H1 (cell line): ENCODE data around the gene TMEM161A. TPM values are rescaled to one million over a fixed set of nuclear protein-coding genes. Genes with fewer than 3 reads are reported as not detected.

Experiments
- CTCF ChIA-PET: fragments of 300-600 bp; sonication (Branson Sonifier 250); formaldehyde crosslinking; loops from one replicate; lab custom pipeline; 2021; ENCODE audit not compliant: partially characterized antibody; lab: Charles Lee
- POLR2A ChIA-PET: fragments of 300-600 bp; sonication (Branson Sonifier 250); formaldehyde crosslinking; loops from one replicate; lab custom pipeline; 2021; ENCODE audit warnings: inconsistent platforms; ENCODE audit not compliant: partially characterized antibody; lab: Charles Lee
- DNase-seq, 2 experiments: peaks; one replicate each; pipeline versions ENCODE4 v3.0.0 to v3.0.0-alpha.2; 2010 to 2022; ENCODE audit warnings: low spot score in 2 of 2, low read depth in 1 of 2, mixed read lengths in 1 of 2
- FAIRE-seq: peaks from 2 replicates; lab custom pipeline; 2011; peaks lifted over from hg19 to GRCh38; lab: Jason Lieb, UNC
- H2AFZ ChIP-seq: 2 replicates; pipeline ENCODE4 v1.8.1; 2012; ENCODE audit warnings: low read length, inconsistent platforms
- H2AK5ac ChIP-seq: 2 replicates; pipeline ENCODE4 v1.6.1; 2013; ENCODE audit warnings: low read depth, low read length
- H2BK120ac ChIP-seq: replicated peaks from 2 replicates; pipeline ENCODE3; 2013; ENCODE audit warnings: low read depth, low read length, inconsistent platforms
- H2BK12ac ChIP-seq: 2 replicates; pipeline ENCODE4 v1.6.1; 2013; ENCODE audit warnings: low read depth, low read length
- H2BK15ac ChIP-seq: 2 replicates; pipeline ENCODE4 v1.6.1; 2013; ENCODE audit warnings: low read length
- H2BK20ac ChIP-seq: 2 replicates; pipeline ENCODE4 v1.6.1; 2013; ENCODE audit warnings: low read length
- H2BK5ac ChIP-seq: 2 replicates; pipeline ENCODE4 v1.6.1; 2013; ENCODE audit warnings: low read depth, low read length
- H3K14ac ChIP-seq: 2 replicates; pipeline ENCODE4 v1.6.1; 2013; ENCODE audit warnings: inconsistent platforms; ENCODE audit not compliant: insufficient read length
- H3K18ac ChIP-seq: 2 replicates; pipeline ENCODE4 v1.6.1; 2013; ENCODE audit warnings: low read length; ENCODE audit errors: extremely low read depth
- H3K23ac ChIP-seq: 2 replicates; pipeline ENCODE4 v1.6.1; 2013; ENCODE audit warnings: inconsistent platforms; ENCODE audit not compliant: insufficient read length
- H3K23me2 ChIP-seq: 2 replicates; pipeline ENCODE4 v1.6.1; 2013; ENCODE audit warnings: low read depth, low read length
- H3K27ac ChIP-seq: 2 replicates; pipeline ENCODE4 v1.6.1; 2011; ENCODE audit warnings: low read depth, low read length, inconsistent platforms
- H3K27me3 ChIP-seq, 4 experiments: replicated peaks in 1 of 4; 1 replicate in 1 of 4; 2 replicates in 3 of 4; pipeline versions ENCODE4 v1.6.1 to v1.8.1; 2011 to 2013; ENCODE audit warnings: low read length in 3 of 4, mild to moderate bottlenecking in 3 of 4, inconsistent platforms in 2 of 4, mixed read lengths in 2 of 4, moderate library complexity in 1 of 4; ENCODE audit not compliant: control insufficient read depth in 3 of 4, insufficient read depth in 3 of 4; ENCODE audit errors: extremely low read depth in 1 of 4
- H3K36me3 ChIP-seq, 4 experiments: 2 replicates each; pipeline versions ENCODE4 v1.6.1 to v1.8.1; 2011 to 2013; ENCODE audit warnings: mild to moderate bottlenecking in 4 of 4, low read length in 3 of 4, moderate library complexity in 2 of 4, control low read depth in 1 of 4, inconsistent platforms in 1 of 4; ENCODE audit not compliant: insufficient read depth in 4 of 4, control insufficient read depth in 2 of 4
- H3K4ac ChIP-seq: replicated peaks from 2 replicates; pipeline ENCODE3; 2013; ENCODE audit warnings: low read length, low read depth, mixed read lengths, inconsistent platforms; ENCODE audit not compliant: insufficient read length
- H3K4me1 ChIP-seq, 4 experiments: replicated peaks in 1 of 4; 1 replicate in 1 of 4; 2 replicates in 3 of 4; pipeline versions ENCODE4 v1.6.1 to v1.8.1; 2011 to 2013; ENCODE audit warnings: low read length in 3 of 4, inconsistent platforms in 2 of 4, mixed read lengths in 1 of 4; ENCODE audit not compliant: insufficient read depth in 4 of 4, control insufficient read depth in 3 of 4
- H3K4me2 ChIP-seq, 2 experiments: 2 replicates each; pipeline versions ENCODE4 v1.6.1 to v1.8.1; 2011 to 2013; ENCODE audit warnings: low read depth in 2 of 2, low read length in 2 of 2, control low read depth in 1 of 2, inconsistent platforms in 1 of 2, mild to moderate bottlenecking in 1 of 2; ENCODE audit not compliant: insufficient read depth in 1 of 2
- H3K4me3 ChIP-seq, 4 experiments: fragments of 200-600, 300-600 bp in 1 of 4; sonication (generic), shearing (Covaris generic), sonication (Bioruptor Twin) in 1 of 4; 2 replicates each; pipeline versions ENCODE4 v1.5.1 to v1.8.1; 2011 to 2016; ENCODE audit warnings: low read length in 4 of 4, low read depth in 3 of 4, control low read depth in 2 of 4, inconsistent platforms in 2 of 4, mild to moderate bottlenecking in 2 of 4, mixed read lengths in 1 of 4, moderate library complexity in 1 of 4; ENCODE audit not compliant: insufficient read depth in 2 of 4; ENCODE audit errors: extremely low read depth in 1 of 4
- H3K56ac ChIP-seq: replicated peaks from 2 replicates; pipeline ENCODE3; 2013; ENCODE audit warnings: low read depth, mild to moderate bottlenecking, mixed read lengths, low read length, inconsistent platforms; ENCODE audit not compliant: insufficient read length
- H3K79me1 ChIP-seq: 2 replicates; pipeline ENCODE4 v1.6.1; 2013; ENCODE audit warnings: low read depth, low read length, control low read depth
- H3K79me2 ChIP-seq, 2 experiments: 2 replicates each; pipeline versions ENCODE4 v1.6.1 to v1.8.1; 2012 to 2013; ENCODE audit warnings: low read length in 2 of 2, mild to moderate bottlenecking in 2 of 2, inconsistent platforms in 1 of 2; ENCODE audit not compliant: insufficient read depth in 2 of 2, control insufficient read depth in 1 of 2
- H3K9ac ChIP-seq, 4 experiments: replicated peaks in 1 of 4; 1 replicate in 1 of 4; 2 replicates in 3 of 4; pipeline versions ENCODE4 v1.6.1 to v1.8.1; 2011 to 2013; ENCODE audit warnings: low read depth in 3 of 4, low read length in 3 of 4, control low read depth in 2 of 4, mild to moderate bottlenecking in 2 of 4, moderate library complexity in 2 of 4, inconsistent platforms in 1 of 4; ENCODE audit errors: extremely low read depth in 1 of 4
- H3K9me3 ChIP-seq, 2 experiments: 2 replicates each; pipeline versions ENCODE4 v1.6.1 to v1.8.1; 2012 to 2013; ENCODE audit warnings: mild to moderate bottlenecking in 2 of 2, moderate library complexity in 2 of 2, control low read depth in 1 of 2, inconsistent platforms in 1 of 2, low read depth in 1 of 2, low read length in 1 of 2, mixed read lengths in 1 of 2; ENCODE audit not compliant: insufficient read depth in 2 of 2
- H4K20me1 ChIP-seq, 2 experiments: replicated peaks in 1 of 2; 2 replicates each; pipeline versions ENCODE3 to v1.8.1; 2011 to 2013; ENCODE audit warnings: inconsistent platforms in 2 of 2, low read length in 2 of 2, mild to moderate bottlenecking in 1 of 2; ENCODE audit not compliant: insufficient read depth in 2 of 2, control insufficient read depth in 1 of 2
- H4K5ac ChIP-seq: 2 replicates; pipeline ENCODE4 v1.6.1; 2013; ENCODE audit warnings: low read length, low read depth, mixed read lengths, inconsistent platforms; ENCODE audit not compliant: insufficient read length
- H4K8ac ChIP-seq: 2 replicates; pipeline ENCODE4 v1.8.0; 2013; ENCODE audit warnings: mild to moderate bottlenecking, moderate library complexity, low read length, inconsistent platforms; ENCODE audit not compliant: insufficient read depth; ENCODE audit errors: extremely low read depth
- H4K91ac ChIP-seq: replicated peaks from 2 replicates; pipeline ENCODE3; 2013; ENCODE audit warnings: low read length, mixed read lengths, inconsistent platforms; ENCODE audit not compliant: insufficient read length
- ATF3 ChIP-seq: IDR thresholded peaks from 2 replicates; pipeline ENCODE4 v1.6.1; 2011; ENCODE audit warnings: low read depth, mild to moderate bottlenecking, low read length; ENCODE audit not compliant: insufficient read depth
- BACH1 ChIP-seq: IDR thresholded peaks from 2 replicates; pipeline ENCODE4 v1.6.1; 2012; ENCODE audit warnings: low read length, improper control_type of control experiment
- KDM4A ChIP-seq: IDR thresholded peaks from one replicate; pipeline ENCODE4 v1.7.1; 2012; ENCODE audit warnings: low read depth, mild to moderate bottlenecking, moderate library complexity, low read length, inconsistent platforms; ENCODE audit not compliant: severe bottlenecking
- POU5F1 ChIP-seq: IDR thresholded peaks from 2 replicates; pipeline ENCODE4 v1.6.1; 2011; ENCODE audit warnings: low read depth, mild to moderate bottlenecking, low read length, moderate library complexity
- WGBS, 2 experiments: shearing (Covaris generic) in 1 of 2; methylation state at CpG; one replicate each; pipeline versions ENCODE4 v1.1.6 to v1.1.7; 2013 to 2015; ENCODE audit warnings: low lambda C conversion rate in 2 of 2, mixed read lengths in 2 of 2, inconsistent platforms in 1 of 2, low coverage in 1 of 2, missing lambda C conversion rate in 1 of 2; ENCODE audit not compliant: insufficient replicate concordance in 2 of 2, insufficient coverage in 1 of 2, insufficient read length in 1 of 2; ENCODE audit errors: extremely low coverage in 1 of 2, missing lambda C conversion rate in 1 of 2; 5-methylcytosine and 5-hydroxymethylcytosine counted together
- polyA plus RNA-seq, 7 experiments: library from polyadenylated mRNA; depleted of rRNA in 3 of 7; stranded (reverse) in 5 of 7; unstranded in 2 of 7; fragments of >200 nt in 5 of 7; fragments of 200-250 nt in 2 of 7; gene quantifications; 1 replicate in 5 of 7; 2 replicates in 1 of 7; 4 replicates in 1 of 7; pipeline versions ENCODE4 v1.2.1 to v1.2.3, GENCODE V29; 2011 to 2013; ENCODE audit warnings: missing spikeins in 2 of 7, mixed read lengths in 2 of 7
- total RNA-seq: library from RNA; stranded (reverse); fragmentation: NEBNext Ultra II Directional; extraction: Animal tissue kit (Norgen Biotek cat#: 25700); gene quantifications from 2 replicates; pipeline ENCODE4 v1.2.1, GENCODE V29; 2021

TMEM161A gene
- total and polyA plus RNA-seq, 2 of the 8 experiments (the other 6 are each of a cell fraction or from before 2014, with no cell fraction given) = 47.8 to 103 TPM

GRCh38 chr19:19077103-19077502, 61.2 kb downstream of the TMEM161A start:
- ChIA-PET POLR2A (interaction anchor here (0.7 to 0.8 kb wide), 2 partner anchors 9 to 14 kb away, joined by 3 read pairs; no protein-coding TSS in a partner anchor), CTCF (interaction anchor here (0.6 to 3.0 kb wide), 7 partner anchors 12 to 90 kb away, joined by 3 to 13 read pairs (median 5); no protein-coding TSS in a partner anchor)
- no peak for DNase-seq
- no peak overlapping the region for H2BK15ac ChIP-seq
- H2AK5ac ChIP-seq = no peak overlapping the region
- 90% methylated on average over 7 of the region's 7 CpGs; no CpG with 5 or more reads in 1 of the 2 experiments for WGBS, 2 experiments
- 0 out of 2 replicates have a peak, but pooled peaks cover 2% of the 10 kb centered on the region for H3K79me1 ChIP-seq
- no peak overlapping the region for H3K14ac ChIP-seq
- peaks cover 0 to 8% of the 10 kb centered on the region in 2 experiments for H4K20me1 ChIP-seq
- no peaks in the 10 kb centered on the region for H3K36me3 ChIP-seq
- H2AFZ ChIP-seq = no peak overlapping the region
- no peak for FAIRE-seq
- H3K18ac ChIP-seq = no peak overlapping the region
- no peak overlapping the region for H3K56ac ChIP-seq
- peaks cover 0 to 31% (median 23%) of the 10 kb centered on the region in 4 experiments; a peak in 6 of 7 replicates for H3K27me3 ChIP-seq
- no peak overlapping the region for H4K8ac ChIP-seq
- no peak overlapping the region for H4K91ac ChIP-seq
- H3K23me2 ChIP-seq = no peaks in the 10 kb centered on the region; the same call in 1 of the 2 replicates
- no peak overlapping the region for H3K4me3 ChIP-seq
- no peak overlapping the region for H2BK12ac ChIP-seq
- TF ChIP-seq BACH1 (no peak), ATF3 (no peak), POU5F1 (no peak), KDM4A (no peak)
- H3K23ac ChIP-seq = no peak overlapping the region
- H3K4me1 ChIP-seq = no peaks in the 10 kb centered on the region
- H2BK5ac ChIP-seq = no peak overlapping the region
- no peak overlapping the region for H3K9ac ChIP-seq
- H3K9me3 ChIP-seq = no peaks in the 10 kb centered on the region
- no peak overlapping the region for H3K4me2 ChIP-seq
- no peak overlapping the region for H2BK20ac ChIP-seq
- H3K27ac ChIP-seq = no peak overlapping the region
- no peak overlapping the region for H3K4ac ChIP-seq
- no peaks in the 10 kb centered on the region for H3K79me2 ChIP-seq
- H4K5ac ChIP-seq = no peak overlapping the region
- H2BK120ac ChIP-seq = no peak overlapping the region
